Glutamatergic neuron (in vitro differentiated cells): ENCODE results near the gene ANXA5. TPM values are rescaled to one million over a fixed set of nuclear protein-coding genes. Genes with fewer than 3 reads are reported as not detected.

Experiments
- DNase-seq: peaks from one replicate; pipeline ENCODE4 v3.0.0; 2022
- H3K27ac Mint-ChIP-seq: one replicate; pipeline ENCODE4 v1.8.0; 2020; ENCODE audit warnings: mild to moderate bottlenecking, mixed read lengths, inconsistent platforms; ENCODE audit not compliant: unreplicated experiment
- H3K27me3 Mint-ChIP-seq: one replicate; pipeline ENCODE4 v1.8.0; 2020; ENCODE audit warnings: mild to moderate bottlenecking, moderate library complexity, mixed read lengths, inconsistent platforms; ENCODE audit not compliant: unreplicated experiment
- H3K36me3 Mint-ChIP-seq: one replicate; pipeline ENCODE4 v1.8.0; 2020; ENCODE audit warnings: mild to moderate bottlenecking, mixed read lengths, inconsistent platforms; ENCODE audit not compliant: unreplicated experiment
- H3K4me1 Mint-ChIP-seq: one replicate; pipeline ENCODE4 v1.8.0; 2020; ENCODE audit warnings: mild to moderate bottlenecking, low read depth, mixed read lengths, inconsistent platforms; ENCODE audit not compliant: unreplicated experiment
- H3K4me3 Mint-ChIP-seq: one replicate; pipeline ENCODE4 v1.8.0; 2020; ENCODE audit warnings: mild to moderate bottlenecking, mixed read lengths, inconsistent platforms; ENCODE audit not compliant: unreplicated experiment
- H3K9me3 Mint-ChIP-seq: one replicate; pipeline ENCODE4 v1.8.0; 2020; ENCODE audit warnings: mild to moderate bottlenecking, moderate library complexity, mixed read lengths, inconsistent platforms; ENCODE audit not compliant: unreplicated experiment
- CTCF ChIP-seq: fragments of 200-600 bp; sonication (generic); IDR thresholded peaks from one replicate; pipeline ENCODE4 v1.5.0; 2021; ENCODE audit not compliant: partially characterized antibody, unreplicated experiment
- total RNA-seq: library from RNA; stranded (reverse); fragmentation: NEBNext Ultra II Directional; extraction: Animal tissue kit (Norgen Biotek cat#: 25700); gene quantifications from one replicate; pipeline ENCODE4 v1.2.1, GENCODE V29; 2021; ENCODE audit not compliant: unreplicated experiment

The ANXA5 gene
- total RNA-seq, 1 donor from 2014 or later, result 250 TPM

GRCh38 chr4:121711263-121712000 lies 14.7 kb upstream of the ANXA5 start:
- Mint-ChIP-seq H3K27ac (peak overlapping the region; percentile 96), H3K36me3 (no peaks in the 10 kb centered on the region), H3K4me3 (peak overlapping the region; percentile 57), H3K27me3 (peaks cover 13% of the 10 kb centered on the region), H3K9me3 (peaks cover 14% of the 10 kb centered on the region), H3K4me1 (peaks cover 14% of the 10 kb centered on the region)
- peak; percentile 88 for DNase-seq
- TF ChIP-seq CTCF, result no peak

- no peaks in the 10 kb centered on the region for H3K36me3 Mint-ChIP-seq
- peaks cover 12% of the 10 kb centered on the region for H3K9me3 Mint-ChIP-seq
- H3K27ac Mint-ChIP-seq, result no peak overlapping the region
- TF ChIP-seq CTCF, result no peak
- no peak for DNase-seq
- H3K4me3 Mint-ChIP-seq, result no peak overlapping the region
- peaks cover 14% of the 10 kb centered on the region for H3K4me1 Mint-ChIP-seq
- H3K27me3 Mint-ChIP-seq, result peaks cover 13% of the 10 kb centered on the region
Observed at GRCh38 chr4:121709766-121710405, 13.1 kb upstream of the ANXA5 start.

- Mint-ChIP-seq H3K9me3 (peaks cover 10% of the 10 kb centered on the region), H3K4me3 (no peak overlapping the region), H3K27ac (no peak overlapping the region)
Observed at GRCh38 chr4:121707344-121707743, 10.6 kb upstream of the ANXA5 start.

GRCh38 chr4:121706595-121707021 lies 9.8 kb upstream of the ANXA5 start:
- peaks cover 6% of the 10 kb centered on the region for H3K4me1 Mint-ChIP-seq
- no peak overlapping the region for H3K27ac Mint-ChIP-seq
- no peaks in the 10 kb centered on the region for H3K36me3 Mint-ChIP-seq
- H3K9me3 Mint-ChIP-seq, result peaks cover 5% of the 10 kb centered on the region
- peaks cover 4% of the 10 kb centered on the region for H3K27me3 Mint-ChIP-seq
- no peak for TF ChIP-seq CTCF
- no peak overlapping the region for H3K4me3 Mint-ChIP-seq
- DNase-seq, result no peak

More at GRCh38 chr4:121707344-121707743, 10.6 kb upstream of the ANXA5 start:
- Mint-ChIP-seq H3K27me3 (peaks cover 11% of the 10 kb centered on the region), H3K36me3 (no peaks in the 10 kb centered on the region), H3K4me1 (peaks cover 11% of the 10 kb centered on the region)
- DNase-seq, result no peak
- no peak for TF ChIP-seq CTCF

GRCh38 chr4:121705521-121705920 lies 8.7 kb upstream of the ANXA5 start:
- Mint-ChIP-seq H3K4me3 (no peak overlapping the region), H3K9me3 (peaks cover 2% of the 10 kb centered on the region), H3K36me3 (no peaks in the 10 kb centered on the region), H3K27ac (no peak overlapping the region), H3K4me1 (peaks cover 8% of the 10 kb centered on the region), H3K27me3 (no peaks in the 10 kb centered on the region)
- TF ChIP-seq CTCF, result no peak
- no peak for DNase-seq
